ENCODE results near the gene IPO11.
"Not testable (repeated sequence)": the region's sequence is repeated elsewhere in the genome, so short reads cannot be mapped to it uniquely, and the experiment has no call there.

IPO11 gene

GRCh38 chr5:62608529-62609511, 196.3 kb downstream of the IPO11 start:
- peaks cover 3% of the 10 kb centered on the region for H3K36me3 ChIP-seq (ENCODE audit: insufficient read depth, insufficient read length, low read length)
- no peaks in the 10 kb centered on the region for H3K27me3 ChIP-seq (ENCODE audit: insufficient read depth, insufficient read length)
- H3K9me3 ChIP-seq (ENCODE audit: insufficient read depth, low read length) = no peaks in the 10 kb centered on the region
- H3K9ac ChIP-seq (ENCODE audit: insufficient read length, low read depth) = no peak overlapping the region
- no peak for TF ChIP-seq ZNF274 (IDR thresholded peaks at IDR 0.05; ENCODE audit: low read depth, low read length)
- no peak for TF ChIP-seq YY1 (IDR thresholded peaks at IDR 0.05; ENCODE audit: insufficient read depth, insufficient read length)
- no peak for TF ChIP-seq SUZ12 (IDR thresholded peaks at IDR 0.05; ENCODE audit: extremely low read depth, insufficient read depth, insufficient read length)
- no peak for DNase-seq (ENCODE audit: low read depth, low spot score)
- H3K4me3 ChIP-seq (ENCODE audit: insufficient read length, low read depth) = no peak overlapping the region
- no peaks in the 10 kb centered on the region for H3K4me1 ChIP-seq (ENCODE audit: insufficient read depth, insufficient read length)

- no peak overlapping the region for H3K9ac ChIP-seq (ENCODE audit: insufficient read length, low read depth)
- no peak for DNase-seq (ENCODE audit: low read depth, low spot score)
- H3K27me3 ChIP-seq (ENCODE audit: insufficient read depth, insufficient read length) = no peaks in the 10 kb centered on the region
These were observed 201.8 kb downstream of the IPO11 start for GRCh38 chr5:62614355-62614754.

GRCh38 chr5:62616615-62617277, 204.2 kb downstream of the IPO11 start:
- no peak for TF ChIP-seq ZNF274 (IDR thresholded peaks at IDR 0.05; ENCODE audit: low read depth, low read length)
- TF ChIP-seq SUZ12 (IDR thresholded peaks at IDR 0.05; ENCODE audit: extremely low read depth, insufficient read depth, insufficient read length) = no peak
- no peak for TF ChIP-seq YY1 (IDR thresholded peaks at IDR 0.05; ENCODE audit: insufficient read depth, insufficient read length)
- Histone ChIP-seq H3K27me3 (ENCODE audit: insufficient read depth, insufficient read length) (no peaks in the 10 kb centered on the region), H3K9me3 (ENCODE audit: insufficient read depth, low read length) (peaks cover 6% of the 10 kb centered on the region; the same call in 1 of the 2 replicates), H3K4me1 (ENCODE audit: insufficient read depth, insufficient read length) (no peaks in the 10 kb centered on the region), H3K9ac (ENCODE audit: insufficient read length, low read depth) (no peak overlapping the region), H3K4me3 (ENCODE audit: insufficient read length, low read depth) (no peak overlapping the region), H3K36me3 (ENCODE audit: insufficient read depth, insufficient read length, low read length) (peaks cover 3% of the 10 kb centered on the region)
- DNase-seq (ENCODE audit: low read depth, low spot score) = no peak

More at GRCh38 chr5:62614355-62614754, 201.8 kb downstream of the IPO11 start:
- H3K4me1 ChIP-seq (ENCODE audit: insufficient read depth, insufficient read length) = no peaks in the 10 kb centered on the region
- H3K36me3 ChIP-seq (ENCODE audit: insufficient read depth, insufficient read length, low read length) = peaks cover 6% of the 10 kb centered on the region
- no peak for TF ChIP-seq YY1 (IDR thresholded peaks at IDR 0.05; ENCODE audit: insufficient read depth, insufficient read length)
- TF ChIP-seq ZNF274 (IDR thresholded peaks at IDR 0.05; ENCODE audit: low read depth, low read length) = no peak
- TF ChIP-seq SUZ12 (IDR thresholded peaks at IDR 0.05; ENCODE audit: extremely low read depth, insufficient read depth, insufficient read length) = no peak
- H3K9me3 ChIP-seq (ENCODE audit: insufficient read depth, low read length) = peaks cover 6% of the 10 kb centered on the region; the same call in 1 of the 2 replicates
- H3K4me3 ChIP-seq (ENCODE audit: insufficient read length, low read depth) = no peak overlapping the region

GRCh38 chr5:62617943-62618342, 205.4 kb downstream of the IPO11 start:
- Histone ChIP-seq H3K4me3 (ENCODE audit: insufficient read length, low read depth) (no peak overlapping the region), H3K9ac (ENCODE audit: insufficient read length, low read depth) (no peak overlapping the region), H3K4me1 (ENCODE audit: insufficient read depth, insufficient read length) (no peaks in the 10 kb centered on the region), H3K9me3 (ENCODE audit: insufficient read depth, low read length) (peaks cover 6% of the 10 kb centered on the region; the same call in 1 of the 2 replicates), H3K27me3 (ENCODE audit: insufficient read depth, insufficient read length) (no peaks in the 10 kb centered on the region), H3K36me3 (ENCODE audit: insufficient read depth, insufficient read length, low read length) (peaks cover 3% of the 10 kb centered on the region)
- DNase-seq (ENCODE audit: low read depth, low spot score) = no peak
- no peak for TF ChIP-seq YY1 (IDR thresholded peaks at IDR 0.05; ENCODE audit: insufficient read depth, insufficient read length)
- TF ChIP-seq SUZ12 (IDR thresholded peaks at IDR 0.05; ENCODE audit: extremely low read depth, insufficient read depth, insufficient read length) = no peak
- TF ChIP-seq ZNF274 (IDR thresholded peaks at IDR 0.05; ENCODE audit: low read depth, low read length) = no peak

- H3K4me1 ChIP-seq (ENCODE audit: insufficient read depth, insufficient read length) = no peaks in the 10 kb centered on the region
- H3K36me3 ChIP-seq (ENCODE audit: insufficient read depth, insufficient read length, low read length) = no peaks in the 10 kb centered on the region
- H3K4me3 ChIP-seq (ENCODE audit: insufficient read length, low read depth) = no peak overlapping the region
- no peaks in the 10 kb centered on the region for H3K9me3 ChIP-seq (ENCODE audit: insufficient read depth, low read length)
- DNase-seq (ENCODE audit: low read depth, low spot score) = no peak
- no peaks in the 10 kb centered on the region for H3K27me3 ChIP-seq (ENCODE audit: insufficient read depth, insufficient read length)
- no peak for TF ChIP-seq YY1 (IDR thresholded peaks at IDR 0.05; ENCODE audit: insufficient read depth, insufficient read length)
- TF ChIP-seq SUZ12 (IDR thresholded peaks at IDR 0.05; ENCODE audit: extremely low read depth, insufficient read depth, insufficient read length) = no peak
- TF ChIP-seq ZNF274 (IDR thresholded peaks at IDR 0.05; ENCODE audit: low read depth, low read length) = no peak
- H3K9ac ChIP-seq (ENCODE audit: insufficient read length, low read depth) = no peak overlapping the region
These were observed 208.2 kb downstream of the IPO11 start for GRCh38 chr5:62620761-62621160.

GRCh38 chr5:62621280-62621679, 208.7 kb downstream of the IPO11 start:
- Histone ChIP-seq H3K4me1 (ENCODE audit: insufficient read depth, insufficient read length) (no peaks in the 10 kb centered on the region), H3K4me3 (ENCODE audit: insufficient read length, low read depth) (no peak overlapping the region), H3K36me3 (ENCODE audit: insufficient read depth, insufficient read length, low read length) (no peaks in the 10 kb centered on the region), H3K27me3 (ENCODE audit: insufficient read depth, insufficient read length) (no peaks in the 10 kb centered on the region), H3K9me3 (ENCODE audit: insufficient read depth, low read length) (no peaks in the 10 kb centered on the region), H3K9ac (ENCODE audit: insufficient read length, low read depth) (no peak overlapping the region)
- DNase-seq (ENCODE audit: low read depth, low spot score) = peak; percentile 46
- TF ChIP-seq ZNF274 (IDR thresholded peaks at IDR 0.05; ENCODE audit: low read depth, low read length) = no peak
- TF ChIP-seq YY1 (IDR thresholded peaks at IDR 0.05; ENCODE audit: insufficient read depth, insufficient read length) = no peak
- TF ChIP-seq SUZ12 (IDR thresholded peaks at IDR 0.05; ENCODE audit: extremely low read depth, insufficient read depth, insufficient read length) = no peak

GRCh38 chr5:62623271-62623670, 210.7 kb downstream of the IPO11 start:
- Histone ChIP-seq H3K9ac (ENCODE audit: insufficient read length, low read depth) (no peak overlapping the region), H3K9me3 (ENCODE audit: insufficient read depth, low read length) (no peaks in the 10 kb centered on the region), H3K36me3 (ENCODE audit: insufficient read depth, insufficient read length, low read length) (peaks cover 5% of the 10 kb centered on the region), H3K27me3 (ENCODE audit: insufficient read depth, insufficient read length) (no peaks in the 10 kb centered on the region), H3K4me1 (ENCODE audit: insufficient read depth, insufficient read length) (peaks cover 2% of the 10 kb centered on the region), H3K4me3 (ENCODE audit: insufficient read length, low read depth) (no peak overlapping the region)
- TF ChIP-seq YY1 (IDR thresholded peaks at IDR 0.05; ENCODE audit: insufficient read depth, insufficient read length) (no peak), SUZ12 (IDR thresholded peaks at IDR 0.05; ENCODE audit: extremely low read depth, insufficient read depth, insufficient read length) (no peak), ZNF274 (IDR thresholded peaks at IDR 0.05; ENCODE audit: low read depth, low read length) (no peak)
- no peak for DNase-seq (ENCODE audit: low read depth, low spot score)

GRCh38 chr5:62624436-62624835, 211.9 kb downstream of the IPO11 start:
- not testable (repeated sequence) for H3K9me3 ChIP-seq (ENCODE audit: insufficient read depth, low read length); H3K4me3 ChIP-seq (ENCODE audit: insufficient read length, low read depth); H3K36me3 ChIP-seq (ENCODE audit: insufficient read depth, insufficient read length, low read length); H3K27me3 ChIP-seq (ENCODE audit: insufficient read depth, insufficient read length); DNase-seq (ENCODE audit: low read depth, low spot score); H3K9ac ChIP-seq (ENCODE audit: insufficient read length, low read depth); H3K4me1 ChIP-seq (ENCODE audit: insufficient read depth, insufficient read length)

All from NT2/D1 (cell line).